ENCODE results near the gene C17orf67.
A peak's percentile ranks its signal among the peaks of the same experiment; 100 is the strongest.

The C17orf67 gene

DNA sequence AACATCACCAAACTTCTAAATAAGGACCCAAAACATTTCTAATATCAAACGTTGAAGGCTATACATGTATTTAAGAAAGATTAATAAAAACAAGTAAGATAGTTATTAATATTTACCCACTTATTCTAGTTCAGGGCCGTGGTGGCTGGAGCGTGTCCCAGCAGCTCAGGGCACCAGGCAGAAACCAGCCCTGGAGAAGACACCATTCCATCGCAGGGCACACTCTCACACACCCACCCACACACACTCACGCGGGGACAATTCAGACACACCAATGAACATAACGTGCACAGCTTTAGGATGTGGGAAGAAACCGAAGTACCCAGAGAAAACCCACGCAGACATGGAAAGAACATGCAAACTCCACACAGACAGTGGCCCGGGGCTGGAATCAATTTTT, 13.5 kb downstream of the C17orf67 start:
- in situ Hi-C loops (cut with MboI; ENCODE audit: low pct_unique_long_range_greater_than_20kb, low sequenced_read_pairs, unreplicated experiment) = no loop called here
- TF ChIP-seq, protein P1, sequence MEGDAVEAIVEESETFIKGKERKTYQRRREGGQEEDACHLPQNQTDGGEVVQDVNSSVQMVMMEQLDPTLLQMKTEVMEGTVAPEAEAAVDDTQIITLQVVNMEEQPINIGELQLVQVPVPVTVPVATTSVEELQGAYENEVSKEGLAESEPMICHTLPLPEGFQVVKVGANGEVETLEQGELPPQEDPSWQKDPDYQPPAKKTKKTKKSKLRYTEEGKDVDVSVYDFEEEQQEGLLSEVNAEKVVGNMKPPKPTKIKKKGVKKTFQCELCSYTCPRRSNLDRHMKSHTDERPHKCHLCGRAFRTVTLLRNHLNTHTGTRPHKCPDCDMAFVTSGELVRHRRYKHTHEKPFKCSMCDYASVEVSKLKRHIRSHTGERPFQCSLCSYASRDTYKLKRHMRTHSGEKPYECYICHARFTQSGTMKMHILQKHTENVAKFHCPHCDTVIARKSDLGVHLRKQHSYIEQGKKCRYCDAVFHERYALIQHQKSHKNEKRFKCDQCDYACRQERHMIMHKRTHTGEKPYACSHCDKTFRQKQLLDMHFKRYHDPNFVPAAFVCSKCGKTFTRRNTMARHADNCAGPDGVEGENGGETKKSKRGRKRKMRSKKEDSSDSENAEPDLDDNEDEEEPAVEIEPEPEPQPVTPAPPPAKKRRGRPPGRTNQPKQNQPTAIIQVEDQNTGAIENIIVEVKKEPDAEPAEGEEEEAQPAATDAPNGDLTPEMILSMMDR (IDR thresholded peaks at IDR 0.05; ENCODE audit: extremely low read depth, insufficient read depth, missing control alignments) = no peak
- no peak for DNase-seq (ENCODE audit: low spot score)

DNA sequence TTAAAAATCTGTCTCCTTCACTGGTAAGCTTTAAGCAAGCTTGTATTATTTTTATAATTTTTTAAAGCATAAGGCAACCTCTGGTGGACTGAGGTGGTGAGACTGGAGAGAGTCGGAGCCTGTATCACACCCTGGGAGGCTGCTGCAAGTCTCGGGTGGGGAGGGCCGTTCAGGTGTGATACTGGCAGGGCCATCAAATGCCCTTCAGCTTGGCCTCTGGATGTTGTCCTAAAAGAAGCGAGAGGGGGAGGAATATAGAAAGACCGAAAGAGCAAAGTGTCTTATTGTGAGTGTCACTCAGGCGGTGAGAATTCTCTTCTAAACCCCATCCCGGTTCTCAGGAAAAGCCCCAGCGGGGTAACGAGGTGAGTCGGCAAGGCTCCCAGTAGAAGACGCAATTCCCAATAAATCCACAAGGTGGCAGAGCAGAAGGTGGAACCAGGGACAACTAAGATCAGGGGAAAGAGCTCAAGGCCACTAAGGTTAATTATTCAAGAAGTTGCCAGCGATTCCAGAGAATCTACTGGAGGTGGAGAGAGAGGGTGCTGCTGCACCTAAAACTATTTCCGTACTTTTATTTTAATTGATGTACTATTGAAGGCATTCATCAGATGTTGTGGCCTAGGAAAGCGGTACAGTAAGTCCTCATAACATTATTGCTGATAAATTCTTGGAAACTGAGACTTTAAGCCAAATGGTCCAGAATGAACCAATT, 14.1 kb downstream of the C17orf67 start:
- TF ChIP-seq, protein P1 (IDR thresholded peaks at IDR 0.05; ENCODE audit: extremely low read depth, insufficient read depth, missing control alignments) = peak; percentile 83
- in situ Hi-C loops (cut with MboI; ENCODE audit: low pct_unique_long_range_greater_than_20kb, low sequenced_read_pairs, unreplicated experiment) = loop anchor here (5.0 kb wide), 1 partner anchor 118 kb away; no protein-coding TSS in a partner anchor
- peak; percentile 78 for DNase-seq (ENCODE audit: low spot score)

DNA sequence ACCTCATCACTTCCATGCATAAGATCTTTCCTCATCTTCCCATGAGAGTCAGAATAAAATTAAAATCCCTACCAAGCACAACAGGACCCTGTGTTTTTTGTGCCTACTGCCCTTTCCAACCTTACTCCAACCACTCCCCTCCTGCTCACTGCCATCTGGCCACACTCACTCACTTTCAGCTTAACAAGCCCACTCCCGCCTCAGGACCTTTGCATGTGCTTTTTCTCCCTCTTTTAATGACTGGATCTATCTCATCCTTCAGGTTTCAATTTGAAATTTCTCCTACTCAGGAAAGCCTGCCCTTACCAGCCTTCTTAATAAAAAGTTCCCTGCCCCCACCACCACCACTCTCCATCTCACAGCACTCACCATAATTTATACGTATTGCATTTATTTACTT, 14.7 kb downstream of the C17orf67 start:
- TF ChIP-seq, protein P1 (IDR thresholded peaks at IDR 0.05; ENCODE audit: extremely low read depth, insufficient read depth, missing control alignments) = no peak
- no peak for DNase-seq (ENCODE audit: low spot score)
- in situ Hi-C loops (cut with MboI; ENCODE audit: low pct_unique_long_range_greater_than_20kb, low sequenced_read_pairs, unreplicated experiment) = loop anchor here (5.0 kb wide), 1 partner anchor 118 kb away; no protein-coding TSS in a partner anchor

DNA sequence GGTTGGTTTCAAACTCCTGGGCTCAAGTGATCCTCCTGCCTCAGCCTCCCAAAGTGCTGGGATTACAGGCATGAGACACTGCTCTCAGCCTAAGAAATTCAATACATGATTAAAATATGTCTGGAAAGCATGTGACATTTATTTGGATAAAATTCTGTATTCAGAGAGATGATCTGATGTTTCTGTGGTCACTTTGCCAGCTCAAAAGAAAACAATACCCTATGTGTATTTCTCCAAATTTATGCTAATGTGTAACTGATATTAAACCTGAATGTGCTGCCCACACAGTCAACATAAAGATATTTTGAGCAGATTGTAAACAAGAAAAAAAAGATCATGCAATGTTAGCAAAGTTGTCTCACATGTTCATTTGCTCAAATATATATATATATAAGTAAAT, 16.7 kb downstream of the C17orf67 start:
- in situ Hi-C loops (cut with MboI; ENCODE audit: low pct_unique_long_range_greater_than_20kb, low sequenced_read_pairs, unreplicated experiment) = loop anchor here (5.0 kb wide), 1 partner anchor 120 kb away; no protein-coding TSS in a partner anchor
- TF ChIP-seq, protein P1 (IDR thresholded peaks at IDR 0.05; ENCODE audit: extremely low read depth, insufficient read depth, missing control alignments) = no peak
- DNase-seq (ENCODE audit: low spot score) = no peak

DNA sequence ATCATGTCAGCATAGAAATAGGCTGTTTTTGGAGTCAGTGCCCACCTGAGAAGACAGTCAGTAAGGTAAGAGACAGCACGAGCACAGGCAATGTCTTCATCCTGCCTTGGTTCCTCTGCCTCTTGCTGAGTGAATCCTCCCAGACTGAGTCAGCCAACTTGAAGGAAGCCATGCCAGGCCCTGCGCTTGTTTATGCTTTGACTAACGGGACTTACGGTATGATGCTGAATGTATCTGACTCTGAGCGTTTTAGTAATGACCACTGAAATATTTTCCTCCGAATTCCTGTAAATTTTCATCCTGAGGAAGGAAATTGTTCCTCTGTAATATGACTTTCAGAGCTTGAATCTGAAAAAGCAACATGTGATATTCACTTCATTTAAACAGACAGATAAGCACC, 18.0 kb downstream of the C17orf67 start:
- TF ChIP-seq, protein P1 (IDR thresholded peaks at IDR 0.05; ENCODE audit: extremely low read depth, insufficient read depth, missing control alignments) = no peak
- in situ Hi-C loops (cut with MboI; ENCODE audit: low pct_unique_long_range_greater_than_20kb, low sequenced_read_pairs, unreplicated experiment) = loop anchor here (5.0 kb wide), 1 partner anchor 122 kb away; no protein-coding TSS in a partner anchor
- DNase-seq (ENCODE audit: low spot score) = no peak

DNA sequence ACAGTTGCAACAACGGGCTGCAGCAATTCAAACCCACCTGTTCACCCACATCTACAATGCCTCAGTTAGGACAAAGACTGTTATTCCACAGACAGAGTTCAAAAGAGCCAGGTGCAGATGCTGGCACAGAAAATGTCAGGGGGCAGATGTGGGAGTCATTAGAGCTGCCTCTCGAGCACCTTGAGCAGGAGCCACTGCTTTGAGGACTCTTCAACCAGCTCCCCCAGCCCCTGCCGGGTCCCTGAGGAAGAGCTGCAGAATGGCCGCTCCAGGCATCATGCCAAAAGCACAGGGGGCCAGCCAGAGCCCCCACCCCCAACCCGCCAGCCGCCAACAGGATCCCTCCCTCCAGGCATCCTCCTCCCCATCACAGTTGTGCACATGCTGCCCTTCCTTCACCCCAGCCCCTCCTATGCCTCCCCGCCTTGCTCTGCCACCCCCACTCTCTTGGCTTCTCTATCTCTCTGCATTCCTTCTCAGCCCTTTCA, 20.8 kb downstream of the C17orf67 start:
- in situ Hi-C loops (cut with MboI; ENCODE audit: low pct_unique_long_range_greater_than_20kb, low sequenced_read_pairs, unreplicated experiment) = no loop called here
- TF ChIP-seq, protein P1 (IDR thresholded peaks at IDR 0.05; ENCODE audit: extremely low read depth, insufficient read depth, missing control alignments) = no peak
- DNase-seq (ENCODE audit: low spot score) = no peak
